Measurements from ENCODE around the gene TMEM222.

GRCh38 chr1:27356619-27357280 is 34.8 kb downstream of the TMEM222 start:
- TF ChIP-seq EZH2 (IDR thresholded peaks at IDR 0.05; ENCODE audit: insufficient read depth, poor library complexity, severe bottlenecking) (no peak), EZH2phosphoT487 (IDR thresholded peaks at IDR 0.05; ENCODE audit: insufficient read depth, low read depth) (no peak)
